CD4-positive, alpha-beta T cell treated with Interleukin-4 for 1 hour (primary cell): ENCODE data around the gene HCAR2.
A peak's percentile ranks its signal among the peaks of the same experiment; 100 is the strongest.
"Not testable (repeated sequence)": the region's sequence is repeated elsewhere in the genome, so short reads cannot be mapped to it uniquely, and the experiment has no call there.

ENCODE experiments used
- DNase-seq, 2 donors: peaks; one replicate each; pipeline ENCODE4 v3.0.0-alpha.2; 2020 to 2022

HCAR2 gene

GRCh38 chr12:122702890-122703611 is at the start of gene HCAR2:
HCAR2 (minus strand) TSS chr12:122703357; CDS start chr12:122703283, 74 bp downstream.
- peak in 1 of 2 donors; percentile 69 for DNase-seq

- DNase-seq: peak; percentile 99
Measured at GRCh38 chr12:122752464-122753318, 49.5 kb upstream of the HCAR2 start, which contains the start of gene DENR. DENR (plus strand) TSS chr12:122752824; CDS start chr12:122753702, 878 bp downstream.

- not testable (repeated sequence) for DNase-seq
Measured at GRCh38 chr12:122750781-122751515, 47.8 kb upstream of the HCAR2 start.

- no peak for DNase-seq
Measured at GRCh38 chr12:122749569-122750332, 46.6 kb upstream of the HCAR2 start.

GRCh38 chr12:122747224-122748135 is 44.3 kb upstream of the HCAR2 start:
- DNase-seq: no peak

GRCh38 chr12:122743895-122744525 is 40.9 kb upstream of the HCAR2 start:
- peak in 1 of 2 donors; percentile 74 for DNase-seq

- no peak for DNase-seq
Measured at GRCh38 chr12:122740351-122740750, 37.2 kb upstream of the HCAR2 start.

GRCh38 chr12:122738571-122738970 is 35.4 kb upstream of the HCAR2 start:
- no peak for DNase-seq

- DNase-seq: no peak
Measured at GRCh38 chr12:122732611-122733010, 29.5 kb upstream of the HCAR2 start.

GRCh38 chr12:122732170-122732569 is 29.0 kb upstream of the HCAR2 start:
- DNase-seq: no peak

- DNase-seq: no peak
Measured at GRCh38 chr12:122730215-122731014, 27.3 kb upstream of the HCAR2 start, which contains the start of gene HCAR1. HCAR1 (minus strand) TSS chr12:122730844; CDS start chr12:122730339, 505 bp downstream.

GRCh38 chr12:122729583-122730214 is 26.5 kb upstream of the HCAR2 start:
- no peak for DNase-seq

GRCh38 chr12:122726080-122726558 is 23.0 kb upstream of the HCAR2 start:
- peak; percentile 18 to 30 for DNase-seq

GRCh38 chr12:122725452-122726079 is 22.4 kb upstream of the HCAR2 start:
- no peak for DNase-seq

- DNase-seq: no peak
Measured at GRCh38 chr12:122724641-122725243, 21.6 kb upstream of the HCAR2 start.

- no peak for DNase-seq
Measured at GRCh38 chr12:122722387-122722786, 19.2 kb upstream of the HCAR2 start.

GRCh38 chr12:122721057-122721545 is 17.9 kb upstream of the HCAR2 start:
- DNase-seq: no peak

- DNase-seq: peak in 1 of 2 donors; percentile 76
Measured at GRCh38 chr12:122716658-122717057, 13.5 kb upstream of the HCAR2 start, which contains the start of gene HCAR3. HCAR3 (minus strand) TSS chr12:122716811; CDS start chr12:122716737, 74 bp downstream.
